ENCODE data around the gene CCR9.
A peak's percentile ranks its signal among the peaks of the same experiment; 100 is the strongest.

CCR9 gene

GRCh38 chr3:45909542-45909941 is 23.2 kb downstream of the CCR9 start:
- DNase-seq = no peak

GRCh38 chr3:45910892-45911291 is 24.5 kb downstream of the CCR9 start:
- DNase-seq = no peak

GRCh38 chr3:45911511-45912226 is 25.3 kb downstream of the CCR9 start:
- DNase-seq = no peak

- no peak for DNase-seq
Observed at GRCh38 chr3:45912435-45912834, 26.1 kb downstream of the CCR9 start.

- no peak for DNase-seq
Observed at GRCh38 chr3:45914362-45915058, 28.2 kb downstream of the CCR9 start.

- DNase-seq = no peak
Observed at GRCh38 chr3:45915059-45915439, 28.7 kb downstream of the CCR9 start.

- DNase-seq = peak; percentile 73
Observed at GRCh38 chr3:45915518-45916231, 29.3 kb downstream of the CCR9 start.

GRCh38 chr3:45917146-45917898 is 31.0 kb downstream of the CCR9 start:
- DNase-seq = no peak

- no peak for DNase-seq
Observed at GRCh38 chr3:45921158-45922038, 35.1 kb downstream of the CCR9 start.

- no peak for DNase-seq
Observed at GRCh38 chr3:45922039-45922326, 35.6 kb downstream of the CCR9 start.

GRCh38 chr3:45922950-45923590 is 36.7 kb downstream of the CCR9 start:
- no peak for DNase-seq

GRCh38 chr3:45923755-45924154 is 37.4 kb downstream of the CCR9 start:
- DNase-seq = no peak

GRCh38 chr3:45927881-45928280 is 41.5 kb downstream of the CCR9 start:
- no peak for DNase-seq

GRCh38 chr3:45929042-45929679 is 42.8 kb downstream of the CCR9 start:
- DNase-seq = peak; percentile 67

- DNase-seq = no peak
Observed at GRCh38 chr3:45931496-45931895, 45.2 kb downstream of the CCR9 start.

GRCh38 chr3:45932112-45932511 is 45.8 kb downstream of the CCR9 start:
- DNase-seq = no peak

GRCh38 chr3:45933591-45933990 is 47.2 kb downstream of the CCR9 start:
- DNase-seq = no peak

GRCh38 chr3:45936261-45936660 is 49.9 kb downstream of the CCR9 start:
- DNase-seq = no peak

GRCh38 chr3:45937206-45938042 is 51.1 kb downstream of the CCR9 start:
- DNase-seq = no peak

- no peak for DNase-seq
Observed at GRCh38 chr3:45938043-45938435, 51.7 kb downstream of the CCR9 start.
